ENCODE measurements around the gene ANKS3.

GRCh38 chr16:4661661-4662060, 72.4 kb downstream of the ANKS3 start:
- TF ChIP-seq CTCF (IDR thresholded peaks at IDR 0.05) (no peak), POLR2A (IDR thresholded peaks at IDR 0.05) (no peak)

Measured in right lobe of liver (tissue), 4 donors.